ENCODE measurements around the gene RGL3.

DNA sequence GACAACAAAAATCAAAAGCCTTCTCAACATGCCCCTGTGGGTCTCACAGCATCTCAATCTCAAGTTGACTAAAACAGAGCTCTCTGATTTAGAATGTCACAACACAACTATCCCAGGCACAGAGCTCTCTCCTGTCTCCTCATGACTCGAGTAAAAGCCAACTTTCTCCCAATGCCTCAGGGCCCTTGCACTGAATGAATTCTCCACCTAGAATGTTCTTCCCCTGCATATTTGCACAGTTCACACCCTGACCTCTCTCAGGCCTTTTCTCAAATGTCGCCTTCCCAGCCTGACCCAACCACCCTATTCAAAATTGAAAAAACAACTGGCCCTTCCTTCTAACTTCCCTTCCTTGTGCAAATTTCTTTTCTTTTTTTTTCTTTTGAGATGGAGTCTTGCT lies 48.4 kb downstream of the RGL3 start:
- no peak for TF ChIP-seq CTCF (conservative IDR thresholded peaks at IDR 0.05 in 1 of 2, IDR thresholded peaks at IDR 0.05 in 1 of 2; ENCODE audit: low read depth in 1 of 2, low read length in 2 of 2)
- no peak for TF ChIP-seq EZH2 (IDR thresholded peaks at IDR 0.05; ENCODE audit: low read length, missing control alignments)
